WTC11 (cell line): ENCODE measurements around the gene TIMM44. TPM values are rescaled to one million over a fixed set of nuclear protein-coding genes. Genes with fewer than 3 reads are reported as not detected.

Experiments used
- ATAC-seq: fragments of 200-7000 bp; cut with Tn5 transposase; 2 replicates; pipeline ENCODE4 v1.10.0; 2021; ENCODE audit warnings: mild to moderate bottlenecking, moderate library complexity
- CTCF ChIA-PET: fragments of 300-600 bp; sonication (Branson Sonifier 250); formaldehyde crosslinking; loops from one replicate; lab custom pipeline; 2021; ENCODE audit warnings: antibody characterized with exemption; lab: Charles Lee
- POLR2A ChIA-PET: fragments of 350-600 bp; sonication (Branson Sonifier 250); formaldehyde crosslinking; loops from one replicate; lab custom pipeline; 2021; ENCODE audit warnings: antibody characterized with exemption; lab: Charles Lee
- DNase-seq: peaks from one replicate; pipeline ENCODE4 v3.0.0; 2021; ENCODE audit warnings: low spot score
- H3K27ac Mint-ChIP-seq: 2 replicates; pipeline ENCODE4 v1.8.0; 2021; ENCODE audit warnings: mixed read lengths
- H3K27me3 Mint-ChIP-seq: 2 replicates; pipeline ENCODE4 v1.8.0; 2021; ENCODE audit warnings: low read depth, mild to moderate bottlenecking, moderate library complexity, mixed read lengths
- H3K36me3 Mint-ChIP-seq: 2 replicates; pipeline ENCODE4 v1.8.0; 2021; ENCODE audit warnings: mixed read lengths
- H3K4me1 Mint-ChIP-seq: 2 replicates; pipeline ENCODE4 v1.8.0; 2022; ENCODE audit warnings: mixed read lengths
- H3K4me3 Mint-ChIP-seq: 2 replicates; pipeline ENCODE4 v1.8.0; 2021; ENCODE audit warnings: mild to moderate bottlenecking, moderate library complexity, mixed read lengths
- H3K9me3 Mint-ChIP-seq: 2 replicates; pipeline ENCODE4 v1.8.0; 2021; ENCODE audit warnings: mixed read lengths
- ATF3 ChIP-seq: sonication (generic); formaldehyde crosslinking; conservative IDR thresholded peaks from 2 replicates; pipeline ENCODE4 v1.8.1; 2022; ENCODE audit warnings: mild to moderate bottlenecking, missing genetic modification reagents
- CDX4 ChIP-seq: fragments of 250-450 bp; sonication (Bioruptor Pico); IDR thresholded peaks from 2 replicates; pipeline ENCODE4 v1.9.0; 2021; ENCODE audit warnings: moderate library complexity, mild to moderate bottlenecking, inconsistent platforms, borderline replicate concordance
- E2F1 ChIP-seq: sonication (generic); formaldehyde crosslinking; IDR thresholded peaks from 2 replicates; pipeline ENCODE4 v1.8.0; 2022; ENCODE audit warnings: mild to moderate bottlenecking, missing genetic modification reagents
- HMGXB4 ChIP-seq: sonication (generic); formaldehyde crosslinking; IDR thresholded peaks from 2 replicates; pipeline ENCODE4 v1.8.1; 2023; ENCODE audit warnings: mild to moderate bottlenecking, moderate library complexity, missing genetic modification reagents
- IRF1 ChIP-seq: sonication (generic); formaldehyde crosslinking; IDR thresholded peaks from 2 replicates; pipeline ENCODE4 v1.8.0; 2023; ENCODE audit warnings: missing genetic modification reagents
- NFE2L1 ChIP-seq: sonication (generic); formaldehyde crosslinking; IDR thresholded peaks from 2 replicates; pipeline ENCODE4 v1.8.1; 2023; ENCODE audit warnings: missing genetic modification reagents
- OVOL2 ChIP-seq: fragments of 250-450 bp; sonication (Bioruptor Pico); IDR thresholded peaks from 2 replicates; pipeline ENCODE4 v1.9.0; 2021; ENCODE audit warnings: mild to moderate bottlenecking, borderline replicate concordance
- RELA ChIP-seq: sonication (generic); formaldehyde crosslinking; IDR thresholded peaks from 2 replicates; pipeline ENCODE4 v1.8.1; 2022; ENCODE audit warnings: missing genetic modification reagents, mild to moderate bottlenecking, borderline replicate concordance
- SP1 ChIP-seq: sonication (generic); formaldehyde crosslinking; conservative IDR thresholded peaks from 2 replicates; pipeline ENCODE4 v1.8.1; 2022; ENCODE audit warnings: missing genetic modification reagents
- TP53 ChIP-seq: sonication (generic); formaldehyde crosslinking; IDR thresholded peaks from 2 replicates; pipeline ENCODE4 v1.8.1; 2023; ENCODE audit warnings: mild to moderate bottlenecking, missing genetic modification reagents
- USF2 ChIP-seq: sonication (generic); formaldehyde crosslinking; IDR thresholded peaks from 2 replicates; pipeline ENCODE4 v1.8.1; 2023; ENCODE audit warnings: mild to moderate bottlenecking, missing genetic modification reagents, moderate library complexity
- ZNF219 ChIP-seq: sonication (generic); formaldehyde crosslinking; IDR thresholded peaks from 2 replicates; pipeline ENCODE4 v1.8.0; 2023; ENCODE audit warnings: missing genetic modification reagents, mild to moderate bottlenecking, borderline replicate concordance
- total RNA-seq: library from RNA; stranded (reverse); gene quantifications from 3 replicates; pipeline ENCODE4 v1.2.3, GENCODE V29; 2021
- TF ChIP-seq, protein P1 (sequence below): fragments of 200-600 bp; IDR thresholded peaks from 2 replicates; pipeline ENCODE4 v1.8.0; 2022; ENCODE audit warnings: antibody characterized with exemption
- TF ChIP-seq, protein P2 (sequence below): fragments of 250-450 bp; sonication (Bioruptor Pico); IDR thresholded peaks from 2 replicates; pipeline ENCODE4 v1.9.0; 2021; ENCODE audit warnings: mild to moderate bottlenecking
- TF ChIP-seq, protein P3 (sequence below): sonication (generic); formaldehyde crosslinking; IDR thresholded peaks from 2 replicates; pipeline ENCODE4 v1.8.1; 2023; ENCODE audit warnings: mild to moderate bottlenecking, missing genetic modification reagents, moderate library complexity

Gene TIMM44
- total RNA-seq, 1 experiment from 2014 or later: 129 TPM

DNA sequence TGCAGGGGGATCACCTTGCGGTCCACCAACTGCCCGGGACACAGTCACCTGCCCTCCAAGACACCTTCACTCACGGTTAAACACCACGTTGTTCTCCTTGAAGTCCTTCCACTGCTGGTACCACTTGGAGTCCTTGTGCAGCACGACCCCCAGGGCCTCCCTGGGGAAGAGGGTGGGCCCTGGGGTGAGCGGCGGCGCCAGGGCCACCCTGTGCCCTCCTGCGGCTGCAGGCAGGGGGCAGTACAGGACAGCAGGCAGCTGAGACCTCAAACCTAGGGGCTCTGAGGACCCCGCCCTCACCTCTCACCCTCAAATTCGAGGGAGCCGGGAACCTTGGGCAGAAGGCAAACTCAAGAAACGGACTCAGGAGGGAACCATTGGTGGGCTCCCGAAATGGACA lies 10.1 kb downstream of the TIMM44 start (continued):
- TF ChIP-seq HMGXB4 (no peak), ZNF219 (no peak), OVOL2 (CRISPR knock-in tag) (no peak), NFE2L1 (CRISPR knock-in tag) (no peak), TP53 (CRISPR knock-in tag) (no peak), E2F1 (CRISPR knock-in tag) (no peak), USF2 (no peak), CDX4 (CRISPR knock-in tag) (no peak), RELA (no peak), SP1 (CRISPR knock-in tag) (no peak)
- TF ChIP-seq, protein P1, sequence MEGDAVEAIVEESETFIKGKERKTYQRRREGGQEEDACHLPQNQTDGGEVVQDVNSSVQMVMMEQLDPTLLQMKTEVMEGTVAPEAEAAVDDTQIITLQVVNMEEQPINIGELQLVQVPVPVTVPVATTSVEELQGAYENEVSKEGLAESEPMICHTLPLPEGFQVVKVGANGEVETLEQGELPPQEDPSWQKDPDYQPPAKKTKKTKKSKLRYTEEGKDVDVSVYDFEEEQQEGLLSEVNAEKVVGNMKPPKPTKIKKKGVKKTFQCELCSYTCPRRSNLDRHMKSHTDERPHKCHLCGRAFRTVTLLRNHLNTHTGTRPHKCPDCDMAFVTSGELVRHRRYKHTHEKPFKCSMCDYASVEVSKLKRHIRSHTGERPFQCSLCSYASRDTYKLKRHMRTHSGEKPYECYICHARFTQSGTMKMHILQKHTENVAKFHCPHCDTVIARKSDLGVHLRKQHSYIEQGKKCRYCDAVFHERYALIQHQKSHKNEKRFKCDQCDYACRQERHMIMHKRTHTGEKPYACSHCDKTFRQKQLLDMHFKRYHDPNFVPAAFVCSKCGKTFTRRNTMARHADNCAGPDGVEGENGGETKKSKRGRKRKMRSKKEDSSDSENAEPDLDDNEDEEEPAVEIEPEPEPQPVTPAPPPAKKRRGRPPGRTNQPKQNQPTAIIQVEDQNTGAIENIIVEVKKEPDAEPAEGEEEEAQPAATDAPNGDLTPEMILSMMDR: no peak; the same call in 1 of the 2 replicates
- TF ChIP-seq, protein P2, sequence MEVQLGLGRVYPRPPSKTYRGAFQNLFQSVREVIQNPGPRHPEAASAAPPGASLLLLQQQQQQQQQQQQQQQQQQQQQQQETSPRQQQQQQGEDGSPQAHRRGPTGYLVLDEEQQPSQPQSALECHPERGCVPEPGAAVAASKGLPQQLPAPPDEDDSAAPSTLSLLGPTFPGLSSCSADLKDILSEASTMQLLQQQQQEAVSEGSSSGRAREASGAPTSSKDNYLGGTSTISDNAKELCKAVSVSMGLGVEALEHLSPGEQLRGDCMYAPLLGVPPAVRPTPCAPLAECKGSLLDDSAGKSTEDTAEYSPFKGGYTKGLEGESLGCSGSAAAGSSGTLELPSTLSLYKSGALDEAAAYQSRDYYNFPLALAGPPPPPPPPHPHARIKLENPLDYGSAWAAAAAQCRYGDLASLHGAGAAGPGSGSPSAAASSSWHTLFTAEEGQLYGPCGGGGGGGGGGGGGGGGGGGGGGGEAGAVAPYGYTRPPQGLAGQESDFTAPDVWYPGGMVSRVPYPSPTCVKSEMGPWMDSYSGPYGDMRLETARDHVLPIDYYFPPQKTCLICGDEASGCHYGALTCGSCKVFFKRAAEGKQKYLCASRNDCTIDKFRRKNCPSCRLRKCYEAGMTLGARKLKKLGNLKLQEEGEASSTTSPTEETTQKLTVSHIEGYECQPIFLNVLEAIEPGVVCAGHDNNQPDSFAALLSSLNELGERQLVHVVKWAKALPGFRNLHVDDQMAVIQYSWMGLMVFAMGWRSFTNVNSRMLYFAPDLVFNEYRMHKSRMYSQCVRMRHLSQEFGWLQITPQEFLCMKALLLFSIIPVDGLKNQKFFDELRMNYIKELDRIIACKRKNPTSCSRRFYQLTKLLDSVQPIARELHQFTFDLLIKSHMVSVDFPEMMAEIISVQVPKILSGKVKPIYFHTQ (CRISPR knock-in tag): no peak

DNA sequence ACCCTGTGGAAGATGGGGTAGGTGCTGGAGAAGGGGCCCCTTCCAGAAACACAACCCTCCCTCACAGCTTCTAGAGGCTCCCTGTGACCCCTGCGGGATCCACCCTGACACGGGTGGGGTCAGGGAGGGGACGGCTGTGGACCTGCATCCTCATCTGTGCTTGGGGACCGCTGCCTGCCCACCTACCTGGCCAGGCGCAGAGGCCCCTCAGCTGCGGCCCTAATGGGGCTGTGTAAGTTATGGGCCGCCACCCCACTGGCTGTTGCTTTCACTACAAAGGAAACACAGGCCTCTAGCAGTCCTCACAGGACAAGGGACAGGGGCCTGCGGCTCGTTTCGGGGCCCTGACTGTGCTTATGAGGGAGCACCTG lies 10.6 kb downstream of the TIMM44 start:
- DNase-seq: no peak
- Mint-ChIP-seq H3K27ac (no peak overlapping the region), H3K4me1 (no peaks in the 10 kb centered on the region), H3K27me3 (no peaks in the 10 kb centered on the region), H3K36me3 (peaks cover 36% of the 10 kb centered on the region), H3K4me3 (no peak overlapping the region), H3K9me3 (no peaks in the 10 kb centered on the region)
- ChIA-PET POLR2A (no interaction called here), CTCF (interaction anchor here (1.0 to 1.3 kb wide), 2 partner anchors 11 to 30 kb away, joined by 3 to 5 read pairs; partner anchors contain the start of gene TIMM44)
- TF ChIP-seq, protein P3, sequence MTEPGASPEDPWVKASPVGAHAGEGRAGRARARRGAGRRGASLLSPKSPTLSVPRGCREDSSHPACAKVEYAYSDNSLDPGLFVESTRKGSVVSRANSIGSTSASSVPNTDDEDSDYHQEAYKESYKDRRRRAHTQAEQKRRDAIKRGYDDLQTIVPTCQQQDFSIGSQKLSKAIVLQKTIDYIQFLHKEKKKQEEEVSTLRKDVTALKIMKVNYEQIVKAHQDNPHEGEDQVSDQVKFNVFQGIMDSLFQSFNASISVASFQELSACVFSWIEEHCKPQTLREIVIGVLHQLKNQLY (CRISPR knock-in tag): no peak
- no peak for TF ChIP-seq E2F1 (CRISPR knock-in tag)
- no peak for TF ChIP-seq ATF3 (CRISPR knock-in tag)
- TF ChIP-seq IRF1 (CRISPR knock-in tag): no peak
- ATAC-seq: no peak
